HG02840 (cell line): ENCODE results near the gene HMCN1.

ENCODE experiments used
- ATAC-seq: cut with Tn5 transposase; IDR thresholded peaks from one replicate; pipeline ENCODE4 v1.9.1; 2021; ENCODE audit warnings: mild to moderate bottlenecking, moderate library complexity, moderate number of reproducible peaks; ENCODE audit not compliant: unreplicated experiment, low FRiP score

The HMCN1 gene

DNA sequence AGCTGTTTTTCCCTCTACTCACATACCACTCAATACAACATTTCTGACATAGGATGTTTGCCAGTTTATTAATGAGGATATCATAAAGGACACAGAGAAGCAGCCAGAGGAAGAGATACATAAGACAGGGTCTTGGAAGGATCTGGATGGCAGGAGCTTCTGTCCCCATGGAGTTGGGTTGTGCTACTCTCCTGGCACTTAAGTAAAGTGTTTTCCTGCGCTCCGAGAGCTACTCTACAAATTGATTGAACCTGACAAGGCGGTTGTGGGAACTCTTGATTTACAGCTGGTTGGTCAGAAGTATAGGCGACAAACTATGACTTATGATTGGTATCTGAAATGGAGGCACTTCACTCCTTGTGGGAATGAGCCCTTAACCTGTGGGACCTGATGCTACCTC, 208.8 kb downstream of the HMCN1 start:
- ATAC-seq: no peak

DNA sequence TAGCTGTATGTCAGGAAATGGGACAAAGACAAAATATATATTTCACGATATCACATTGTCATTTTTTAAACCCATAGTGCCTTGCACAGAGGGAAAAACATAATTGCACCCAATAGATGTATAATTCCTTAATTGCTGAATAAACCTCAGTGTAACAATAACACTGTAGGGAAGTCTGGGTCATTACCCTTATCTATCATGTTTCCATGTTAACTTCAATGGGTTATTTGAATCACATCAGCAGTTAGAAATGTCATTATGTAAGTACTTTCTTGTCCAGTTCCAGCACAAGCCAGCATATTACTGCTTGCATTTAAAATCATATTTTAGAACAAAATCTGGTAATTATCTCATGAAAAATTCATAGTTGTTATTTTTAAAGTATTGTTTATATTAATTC, 222.7 kb downstream of the HMCN1 start:
- no peak for ATAC-seq

DNA sequence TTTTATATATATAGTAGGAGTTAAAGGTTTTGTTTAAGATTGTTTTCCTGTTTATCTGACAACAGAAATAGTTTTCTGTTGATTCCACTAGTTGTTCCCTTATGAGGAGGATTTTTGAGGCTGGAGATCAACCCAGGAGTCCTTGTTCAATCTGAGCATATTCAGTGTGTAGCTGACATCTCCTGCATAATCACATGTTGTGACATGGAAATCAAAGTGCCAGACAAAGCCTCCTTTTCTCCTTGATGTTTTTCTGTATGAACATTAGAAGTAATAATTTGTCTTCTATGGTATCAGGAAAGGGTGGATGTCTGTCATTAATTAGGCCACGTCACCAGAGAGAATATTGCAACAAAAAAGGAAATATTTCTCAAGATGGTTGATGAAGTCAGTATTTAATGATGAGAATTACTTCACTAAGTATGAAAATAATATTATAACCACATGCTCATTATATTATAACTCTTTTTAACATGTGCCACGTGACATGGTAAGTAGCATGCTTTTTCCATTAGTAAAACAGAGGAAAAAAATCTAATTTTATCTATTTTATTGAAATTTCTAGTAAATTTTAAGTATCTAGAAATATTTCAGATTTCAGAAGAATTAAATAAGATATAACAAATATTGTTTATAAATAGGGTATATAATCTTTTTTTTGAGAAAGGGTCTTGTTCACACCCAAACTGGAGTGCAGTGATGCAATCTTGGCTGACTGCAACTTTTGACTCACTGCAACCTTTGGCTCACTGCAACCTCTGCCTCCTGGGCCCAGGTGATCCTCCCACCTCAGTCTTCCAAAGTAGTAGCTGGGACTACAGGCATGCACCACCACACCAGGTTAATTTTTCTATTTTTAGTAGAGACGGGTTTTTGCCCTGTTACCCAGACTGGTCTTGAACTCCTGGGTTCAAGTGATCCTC, 223.5 kb downstream of the HMCN1 start:
- ATAC-seq: no peak

DNA sequence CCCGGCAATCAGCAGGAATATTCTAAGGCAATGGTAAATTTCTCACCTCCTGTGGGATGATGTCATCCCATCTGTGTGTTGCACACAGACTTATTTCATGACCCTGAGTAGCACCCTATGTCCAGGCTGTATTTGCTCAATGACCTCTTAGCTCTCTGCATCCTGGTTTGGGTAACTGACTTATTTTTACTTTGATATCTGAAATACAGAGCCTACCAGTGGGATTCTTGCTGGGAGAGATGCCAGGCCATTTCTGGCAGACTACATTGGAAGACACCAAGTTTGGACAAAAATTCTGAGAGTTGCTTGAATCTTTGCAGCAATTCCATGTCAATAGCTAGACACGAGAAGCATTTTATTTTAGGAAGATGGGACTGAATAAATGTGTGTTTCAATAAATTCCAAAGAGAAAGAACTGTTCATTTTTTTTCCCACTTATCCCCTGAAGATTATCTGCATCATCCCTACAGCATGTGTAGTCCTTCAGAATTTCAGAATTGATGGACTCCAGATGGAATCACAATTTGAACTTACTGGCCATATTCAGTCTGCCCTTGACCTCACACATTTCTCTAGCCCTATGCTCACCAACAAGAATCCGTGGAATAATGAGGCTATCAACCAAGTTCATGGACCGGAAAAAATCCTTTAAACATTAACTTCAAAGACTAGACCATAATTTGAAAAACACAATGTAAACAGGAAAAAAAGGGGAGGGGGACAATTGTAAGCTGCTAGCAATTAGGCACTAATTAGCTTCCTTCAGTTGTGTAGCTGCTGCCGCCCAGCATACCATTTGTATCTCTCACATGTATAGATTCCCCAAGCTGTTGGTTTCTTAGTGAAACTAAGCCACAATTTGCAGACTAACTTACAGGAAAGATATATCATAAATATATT, 226.5 kb downstream of the HMCN1 start:
- ATAC-seq: no peak

DNA sequence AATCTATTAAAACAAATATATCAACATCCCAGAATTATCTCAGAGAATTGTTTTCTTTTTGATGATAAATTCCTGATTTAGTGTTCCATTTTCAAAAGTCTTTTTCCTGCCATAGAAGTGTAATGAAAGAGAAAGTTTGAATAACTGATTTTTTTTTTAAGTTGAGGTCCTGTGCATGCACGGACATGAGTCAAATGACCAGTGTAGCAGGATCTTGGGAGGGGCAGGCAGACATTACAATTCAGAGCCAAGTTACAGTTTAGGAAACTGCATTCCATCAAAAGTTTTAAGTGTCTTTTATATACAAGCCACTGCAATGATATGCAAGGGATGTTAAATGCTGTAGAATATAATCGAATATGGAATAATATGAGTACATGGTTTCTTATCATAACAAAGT, 227.5 kb downstream of the HMCN1 start:
- no peak for ATAC-seq

DNA sequence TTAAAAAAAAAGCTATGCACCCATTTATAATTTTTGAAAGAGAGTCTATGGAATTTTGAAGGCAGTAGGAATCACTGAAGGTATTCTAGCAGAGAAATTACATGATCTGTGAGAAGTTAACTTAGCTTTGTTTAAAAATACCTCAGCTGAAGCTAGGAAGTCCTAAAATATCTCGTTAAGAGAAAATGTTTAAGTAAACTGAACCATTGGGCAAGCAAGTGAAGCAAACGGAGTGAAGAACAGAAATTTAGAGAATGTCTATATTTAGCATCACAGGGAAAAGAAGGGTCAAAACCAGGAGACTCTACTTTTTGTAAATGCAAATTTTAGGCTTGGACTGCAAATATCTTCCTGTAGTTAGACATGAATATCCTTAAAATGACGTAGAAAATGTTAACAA, 230.8 kb downstream of the HMCN1 start:
- ATAC-seq: no peak

DNA sequence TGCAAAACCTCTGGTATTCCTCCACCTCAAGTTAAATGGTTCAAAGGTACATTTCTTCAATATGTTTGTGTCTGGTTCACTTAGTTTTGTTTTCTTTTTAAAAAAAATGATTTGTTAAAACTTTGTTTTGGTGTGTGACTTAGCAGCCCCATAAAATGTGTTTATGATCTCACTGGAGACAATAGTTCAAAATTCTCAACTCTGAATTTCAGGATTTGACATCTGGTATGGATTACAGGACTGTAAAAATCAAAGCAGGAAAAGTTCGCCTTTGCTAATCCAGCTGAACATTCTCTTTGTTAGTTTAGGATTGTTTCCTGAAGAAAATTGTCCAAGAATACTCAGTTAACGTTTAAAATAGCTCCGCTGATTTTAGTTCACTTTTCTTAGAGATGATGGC, 231.7 kb downstream of the HMCN1 start:
- no peak for ATAC-seq

DNA sequence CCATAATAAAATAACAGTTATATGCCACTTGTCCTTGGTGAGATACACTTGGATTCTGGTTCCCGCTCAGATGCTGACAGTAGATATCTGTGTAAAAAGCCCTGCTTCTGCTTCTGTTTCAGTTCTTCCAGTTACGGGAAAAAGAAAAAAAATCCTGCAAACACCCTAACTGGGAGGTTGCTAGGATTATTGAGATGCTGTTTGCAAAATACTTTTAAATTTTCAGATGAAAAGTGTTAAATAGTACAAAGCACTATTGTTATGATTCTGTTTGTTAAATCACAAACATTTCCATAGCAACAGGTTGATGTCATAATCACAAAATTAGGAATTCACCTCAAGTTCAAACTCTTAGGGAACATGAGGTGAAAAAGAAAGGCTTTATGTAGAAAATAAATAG, 232.3 kb downstream of the HMCN1 start:
- ATAC-seq: no peak

DNA sequence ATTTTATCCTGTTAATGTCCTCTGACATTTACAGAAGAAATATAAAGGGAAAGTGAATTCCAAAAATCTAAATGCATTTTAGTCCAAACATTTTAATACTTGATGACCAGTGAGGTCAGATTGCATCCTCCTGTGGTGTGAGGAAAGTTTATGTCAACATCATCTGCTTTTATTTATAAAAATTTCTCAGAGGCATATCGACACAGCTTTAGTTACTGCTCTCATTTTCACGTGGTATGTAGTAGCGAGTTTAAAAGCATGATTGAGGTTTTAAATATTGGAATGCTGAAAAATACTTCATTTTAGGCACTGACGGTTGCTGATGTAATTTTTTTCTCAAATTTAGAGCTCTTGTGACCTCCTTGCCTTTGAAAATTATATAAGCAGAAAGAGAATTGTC, 234.8 kb downstream of the HMCN1 start:
- ATAC-seq: no peak

DNA sequence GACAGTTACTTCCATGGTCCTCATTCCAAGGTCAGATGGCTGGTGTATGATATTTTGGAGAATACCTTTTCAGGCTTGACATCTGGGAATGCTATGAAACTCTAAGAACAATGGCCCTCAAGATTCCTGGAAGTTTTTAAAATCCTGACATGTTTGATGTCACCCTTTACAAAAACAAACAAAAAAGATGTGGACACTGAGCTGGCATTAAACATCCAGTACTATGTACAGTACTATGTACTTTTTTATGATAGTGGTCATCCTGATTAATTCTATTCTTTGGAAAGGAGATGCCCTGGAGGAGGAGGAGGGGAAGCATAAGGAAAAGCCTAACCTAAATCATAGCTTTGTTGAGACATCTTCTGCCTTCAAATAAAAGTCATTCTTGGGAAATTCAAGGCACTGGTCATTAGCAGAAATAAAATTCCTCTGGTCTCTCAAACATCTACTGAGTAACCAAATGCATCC, 235.4 kb downstream of the HMCN1 start:
- no peak for ATAC-seq

DNA sequence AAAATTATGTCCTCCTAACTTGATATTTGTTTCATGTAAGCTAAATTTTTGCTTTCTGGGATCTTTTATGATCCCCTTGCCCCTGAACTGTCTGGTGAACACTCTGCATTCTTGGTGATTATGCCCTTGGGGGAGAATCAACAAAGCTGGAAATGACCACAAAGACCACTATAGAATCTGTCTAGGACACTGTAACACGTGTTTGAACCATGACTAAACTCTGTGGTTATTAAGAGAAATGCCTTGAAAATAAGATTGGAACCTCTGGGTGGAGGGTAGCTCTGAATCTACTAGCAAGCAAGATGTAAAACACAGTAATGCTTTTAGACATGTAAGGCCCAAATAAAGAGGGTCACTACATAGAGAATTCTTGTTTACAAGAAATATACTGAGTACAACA, 237.5 kb downstream of the HMCN1 start:
- ATAC-seq: no peak

DNA sequence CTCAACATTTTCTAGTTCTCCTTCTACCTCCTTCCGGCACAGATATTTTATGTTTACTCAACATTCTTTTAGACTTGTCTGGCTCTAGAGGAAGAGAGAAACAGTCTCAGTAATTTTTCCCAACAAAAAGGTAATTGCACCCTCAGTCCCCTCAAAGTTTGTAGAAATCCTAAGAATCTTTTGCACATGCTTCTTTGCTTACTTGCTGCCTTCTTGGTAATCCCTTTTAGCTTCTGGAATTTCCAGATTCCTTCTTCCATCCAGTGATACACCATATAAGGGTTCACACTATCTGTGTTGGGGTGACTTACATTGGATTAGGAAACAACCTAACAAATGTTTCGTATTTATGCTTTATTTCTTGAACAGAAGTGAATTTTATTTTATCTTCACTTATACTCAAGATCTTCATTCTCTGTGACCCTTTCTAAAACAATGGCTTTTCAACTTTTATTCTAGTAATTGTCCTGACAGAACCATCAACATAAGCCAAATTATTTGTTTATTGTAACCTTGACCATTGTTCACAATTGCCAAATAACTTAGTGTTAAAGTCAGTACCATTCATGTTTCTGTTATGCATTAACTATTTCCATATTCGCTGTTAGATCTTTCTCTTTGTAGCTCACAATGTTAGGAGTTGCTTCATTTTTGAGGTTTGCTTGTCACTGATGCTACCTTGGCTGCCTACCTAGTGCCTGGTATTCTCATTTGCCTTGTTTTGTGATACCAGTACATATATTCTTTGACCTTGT, 238.1 kb downstream of the HMCN1 start:
- ATAC-seq: no peak

DNA sequence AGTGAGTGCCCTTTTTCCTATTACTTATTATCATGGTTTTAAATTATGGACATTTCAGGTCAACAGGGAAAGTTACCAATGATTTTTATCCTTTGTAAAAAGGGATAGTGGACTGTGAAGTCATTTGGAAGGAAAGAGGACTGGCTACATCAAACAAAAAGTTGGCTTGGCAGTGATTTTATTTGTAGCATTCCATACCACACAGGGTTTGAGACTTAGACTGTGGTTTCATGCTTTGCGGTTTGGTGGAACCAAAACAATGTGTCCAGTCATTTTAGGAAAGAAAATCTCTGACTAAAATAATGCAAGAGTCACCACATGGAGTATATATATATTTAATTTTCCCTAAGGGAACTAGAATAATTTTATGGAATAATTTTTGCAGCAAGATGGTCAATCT, 239.5 kb downstream of the HMCN1 start:
- ATAC-seq: no peak

DNA sequence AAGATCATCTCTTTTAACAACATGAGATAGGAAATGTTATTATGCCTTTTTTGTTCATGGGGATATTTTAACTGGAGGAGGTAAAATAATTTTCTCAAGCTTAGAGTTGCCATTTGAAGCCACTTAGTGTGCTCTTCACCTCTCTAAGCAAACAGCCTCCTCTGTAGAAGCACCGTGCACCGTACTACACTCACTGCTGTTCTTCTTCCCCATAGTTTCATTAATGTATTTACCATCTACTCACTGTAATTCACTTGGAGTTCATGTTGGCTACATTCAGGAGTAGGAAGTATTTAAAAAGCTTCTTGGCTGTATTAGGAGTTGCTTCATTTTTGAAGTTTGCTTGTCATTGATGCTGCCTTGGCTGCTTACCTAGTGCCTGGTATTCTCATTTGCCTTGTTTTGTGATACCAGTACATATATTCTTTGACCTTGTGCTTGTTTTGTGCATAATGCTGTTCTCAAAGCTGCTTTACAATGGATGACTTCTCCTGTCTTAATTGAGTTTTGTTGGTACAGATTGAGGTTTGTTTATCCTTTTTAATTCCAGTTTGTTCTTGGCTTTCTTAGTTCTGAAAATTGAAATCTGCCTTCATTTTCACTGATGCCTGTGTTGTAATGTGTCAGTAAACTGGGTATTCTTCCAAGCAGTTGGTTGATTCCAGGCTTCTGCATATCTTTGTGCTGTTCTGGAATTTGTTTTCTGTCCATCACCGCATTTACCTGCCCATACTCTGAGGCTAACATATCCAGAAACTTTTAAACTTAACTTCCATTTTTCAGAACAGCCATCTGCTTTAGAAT, 240.4 kb downstream of the HMCN1 start:
- no peak for ATAC-seq

DNA sequence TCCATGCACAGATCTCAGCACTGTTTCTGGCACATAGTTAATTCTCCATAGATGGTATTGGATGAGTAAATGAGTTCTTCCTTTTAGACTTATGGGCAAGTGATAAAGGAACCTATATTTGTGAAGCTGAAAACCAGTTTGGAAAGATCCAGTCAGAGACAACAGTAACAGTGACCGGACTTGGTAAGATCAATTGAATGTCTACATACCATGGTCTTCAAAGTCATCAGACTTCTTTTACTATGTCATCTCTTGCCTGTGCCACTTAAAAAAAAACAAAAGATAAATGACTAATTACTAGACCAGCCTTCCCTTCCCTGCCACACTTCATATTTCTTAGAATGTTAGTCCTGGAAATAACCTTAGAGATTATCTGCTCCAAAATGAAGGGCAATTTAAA, 246.7 kb downstream of the HMCN1 start:
- ATAC-seq: no peak

DNA sequence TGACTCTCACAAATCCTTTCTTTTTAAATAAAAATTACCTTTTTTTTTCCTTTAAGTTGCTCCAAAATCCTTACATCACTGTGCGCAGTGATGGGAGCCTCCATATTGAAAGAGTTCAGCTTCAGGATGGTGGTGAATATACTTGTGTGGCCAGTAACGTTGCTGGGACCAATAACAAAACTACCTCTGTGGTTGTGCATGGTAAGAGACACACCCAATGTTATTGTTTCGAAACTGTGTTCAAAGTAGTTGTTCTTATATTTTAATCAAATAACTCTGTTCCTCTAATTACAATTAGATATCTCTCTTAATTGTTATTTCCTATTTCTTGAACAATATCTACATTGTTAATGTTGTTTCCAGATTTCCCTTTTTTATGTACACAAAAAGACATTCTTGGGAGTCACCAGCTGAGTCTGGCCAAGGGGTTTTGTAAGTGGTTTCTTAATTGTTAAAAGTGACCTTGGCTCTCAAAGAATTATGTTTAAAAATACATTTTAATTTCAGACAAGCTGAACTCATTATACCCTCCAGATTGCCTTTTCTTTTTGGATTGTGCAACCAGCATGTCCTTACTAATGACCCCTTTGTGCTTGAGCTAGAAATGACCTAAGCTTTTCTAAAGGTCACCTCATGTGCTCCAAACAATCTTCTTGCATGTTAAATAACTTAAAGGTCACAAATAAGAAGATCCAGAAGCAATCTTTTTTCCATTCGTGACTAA, 250.1 kb downstream of the HMCN1 start:
- no peak for ATAC-seq

DNA sequence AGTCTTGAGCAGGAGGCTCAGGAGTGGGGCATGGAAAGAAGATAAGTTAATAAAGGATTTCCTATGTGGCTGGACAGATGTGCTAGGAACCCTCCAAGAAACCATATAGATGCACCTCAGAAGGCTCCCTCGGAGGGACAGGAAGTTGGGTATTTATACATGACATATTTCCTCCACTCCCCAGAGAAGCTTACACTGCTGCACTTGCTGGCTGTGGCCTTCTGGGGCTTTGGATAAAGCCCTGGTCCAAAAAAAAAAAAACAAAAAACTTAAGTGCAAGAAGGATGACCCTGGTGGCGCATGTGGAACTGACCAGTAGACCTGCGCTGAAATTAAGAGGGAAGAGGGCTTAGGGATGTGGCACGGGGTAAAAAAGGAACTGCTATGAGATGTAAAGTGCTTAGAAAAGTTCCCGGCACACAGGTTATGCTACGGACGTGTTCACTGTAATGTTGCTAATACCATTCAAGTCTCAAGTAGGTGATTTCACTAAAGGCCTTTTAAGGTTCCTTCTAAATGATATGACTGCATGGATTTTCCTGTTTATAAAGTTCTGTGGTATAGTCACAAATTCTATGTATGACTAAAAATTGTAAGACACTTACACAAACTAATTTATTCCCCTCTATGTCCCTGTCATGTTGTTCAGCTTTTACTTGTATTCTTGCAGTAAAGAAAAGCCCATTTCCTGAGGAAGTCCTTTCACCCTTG, 253.6 kb downstream of the HMCN1 start:
- no peak for ATAC-seq

DNA sequence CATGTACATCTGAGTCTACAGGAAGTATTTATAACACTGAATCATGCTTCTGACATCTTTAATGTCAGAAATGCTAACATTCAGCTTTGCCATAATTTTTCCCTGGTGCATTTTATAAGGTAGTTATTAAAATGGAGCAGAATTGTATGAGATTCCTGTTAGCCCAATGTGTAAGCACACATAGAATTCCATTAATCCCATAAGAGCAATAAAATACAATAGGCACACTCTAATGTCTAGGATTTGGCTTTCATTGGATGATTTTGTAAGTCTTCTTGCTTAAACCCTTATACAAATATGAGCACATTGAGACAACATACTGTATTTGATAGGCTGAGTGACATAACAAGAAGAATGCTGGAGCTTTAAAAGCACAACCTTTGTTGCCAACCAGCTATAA, 256.4 kb downstream of the HMCN1 start:
- ATAC-seq: no peak

DNA sequence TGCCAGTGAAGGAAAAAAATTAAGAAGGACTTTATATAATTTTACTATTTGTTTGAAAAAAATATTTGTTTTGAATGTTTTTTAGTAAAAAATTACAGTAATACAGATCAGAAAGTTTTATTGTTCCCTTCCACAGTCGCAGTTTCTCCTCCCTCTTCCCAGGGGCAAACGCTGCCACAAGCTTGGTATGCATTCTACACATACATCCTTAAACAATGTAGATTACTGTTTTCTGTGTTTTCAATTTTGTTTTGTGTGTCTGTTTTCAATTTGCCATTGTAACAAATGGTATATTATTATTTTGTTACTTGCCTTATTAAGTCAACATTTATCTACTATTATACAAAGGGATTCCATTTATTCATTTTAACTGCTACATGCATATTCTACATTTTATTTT, 257.1 kb downstream of the HMCN1 start:
- ATAC-seq: no peak
